ELR (cell line): ENCODE measurements around the gene HSPA8.
"Not testable (repeated sequence)": the region's sequence is repeated elsewhere in the genome, so short reads cannot be mapped to it uniquely, and the experiment has no call there.

Experiments used
- DNase-seq: peaks from one replicate; pipeline ENCODE4 v3.0.0-alpha.2; 2015; ENCODE audit warnings: low read depth

HSPA8 gene

GRCh38 chr11:123072332-123072761 is 10.4 kb upstream of the HSPA8 start:
- DNase-seq = no peak

DNA sequence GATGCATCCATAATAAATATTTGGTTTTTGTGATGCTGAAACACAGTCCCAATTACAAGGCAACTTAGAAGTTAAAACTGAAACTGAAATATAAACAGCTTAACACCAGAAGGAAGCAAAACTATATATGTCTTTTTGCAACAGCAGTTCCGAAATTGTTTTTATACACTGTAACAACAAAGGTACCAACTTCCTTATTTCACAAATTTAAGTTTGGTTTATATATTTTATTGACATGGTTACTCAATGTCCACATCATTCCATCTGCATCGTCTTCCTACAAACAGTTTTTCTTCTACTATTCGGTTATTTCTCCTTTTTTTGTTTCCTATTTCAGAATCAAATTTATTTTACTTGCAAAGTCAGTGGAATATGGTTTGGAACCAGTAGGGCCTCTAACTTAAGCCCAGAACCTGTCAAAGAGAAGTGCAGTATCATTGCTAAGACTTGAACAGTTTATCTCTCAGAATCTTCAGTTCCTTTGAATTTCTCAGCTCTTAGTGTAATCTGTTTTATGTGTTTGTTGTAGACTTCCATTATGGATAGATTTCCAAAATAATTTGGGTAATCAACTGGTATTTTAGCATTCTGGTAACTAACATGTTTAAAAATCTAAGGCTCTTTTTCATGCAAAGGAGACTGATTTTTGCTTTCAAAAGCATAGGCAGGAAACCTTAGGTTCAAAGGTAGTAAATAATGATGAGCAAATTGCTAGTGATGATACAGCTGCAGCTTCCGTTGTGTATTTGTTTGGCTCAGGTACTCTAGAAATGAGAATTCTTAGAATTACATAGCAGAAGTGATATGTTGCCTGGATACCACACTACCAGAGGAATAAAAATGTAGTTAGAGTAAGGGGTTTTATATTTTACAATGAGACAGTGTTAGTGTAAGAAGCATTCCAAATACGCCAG is 8.2 kb upstream of the HSPA8 start:
- DNase-seq = no peak

DNA sequence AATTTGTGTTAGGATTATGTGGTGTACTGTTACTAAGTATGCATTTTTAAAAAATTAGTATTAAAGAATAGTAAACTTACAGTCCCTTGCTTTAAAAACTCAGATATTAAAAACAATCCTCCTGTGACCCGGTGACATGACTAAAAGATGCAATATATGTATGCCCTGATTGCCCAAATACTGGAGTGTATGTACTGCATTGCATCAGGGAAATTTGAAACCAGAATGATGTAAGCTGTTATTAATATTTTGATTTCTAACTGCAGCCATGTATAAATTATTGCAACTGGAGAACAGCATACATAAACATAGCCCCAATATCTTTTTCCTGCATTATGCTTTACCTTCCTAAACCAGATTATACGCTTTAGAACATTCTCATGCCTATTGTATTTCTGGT is 3.7 kb upstream of the HSPA8 start:
- DNase-seq = no peak

DNA sequence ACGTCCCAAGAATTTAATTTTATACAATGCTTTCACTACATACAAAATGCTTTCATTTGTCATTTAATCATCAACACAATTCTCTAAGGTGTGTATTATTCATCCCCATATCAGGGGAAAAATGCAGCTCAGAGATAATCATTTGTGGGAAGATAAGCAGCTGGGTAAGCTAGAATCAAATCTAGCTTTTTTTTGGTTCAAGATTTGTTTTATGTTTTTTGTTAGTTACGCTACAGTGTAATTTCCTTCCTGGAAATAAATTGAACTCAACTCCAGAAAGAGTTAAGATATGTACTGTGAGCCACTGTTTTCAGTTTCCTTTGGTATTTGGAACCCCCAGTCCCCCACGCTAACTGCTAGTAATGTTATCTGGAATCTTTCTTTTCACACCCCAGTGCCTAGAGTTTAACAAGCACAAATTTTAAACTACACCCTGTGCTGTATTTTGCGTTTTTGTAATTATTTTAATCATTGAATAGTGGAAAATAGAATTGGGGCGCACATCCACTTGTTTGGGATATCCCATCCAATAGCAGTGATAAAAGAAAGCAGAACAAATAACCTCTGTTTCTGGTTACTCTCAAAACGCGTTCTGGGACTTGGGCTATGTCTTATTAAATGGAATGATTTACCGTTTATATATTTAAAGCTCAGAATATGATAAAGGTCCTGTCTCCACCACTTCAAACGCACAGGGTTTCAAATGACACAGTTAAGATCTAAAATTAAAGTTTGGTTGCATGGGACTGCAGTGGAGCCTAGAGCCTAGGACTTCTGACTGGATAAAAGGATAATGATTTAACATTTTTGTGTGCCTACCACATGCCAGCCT is 2.1 kb upstream of the HSPA8 start:
- DNase-seq = no peak

GRCh38 chr11:123062892-123063825 is 1.2 kb upstream of the HSPA8 start:
- peak; percentile 77 for DNase-seq

GRCh38 chr11:123062158-123062891 is 389 bp upstream of the HSPA8 start:
- DNase-seq = peak; percentile 99

- DNase-seq = peak; percentile 33
These were observed 1.5 kb downstream of the HSPA8 start for GRCh38 chr11:123060277-123061000.

GRCh38 chr11:123059041-123059920 is 2.7 kb downstream of the HSPA8 start:
- DNase-seq = not testable (repeated sequence)

GRCh38 chr11:123057661-123058305 is 4.2 kb downstream of the HSPA8 start:
- peak; percentile 29 for DNase-seq

DNA sequence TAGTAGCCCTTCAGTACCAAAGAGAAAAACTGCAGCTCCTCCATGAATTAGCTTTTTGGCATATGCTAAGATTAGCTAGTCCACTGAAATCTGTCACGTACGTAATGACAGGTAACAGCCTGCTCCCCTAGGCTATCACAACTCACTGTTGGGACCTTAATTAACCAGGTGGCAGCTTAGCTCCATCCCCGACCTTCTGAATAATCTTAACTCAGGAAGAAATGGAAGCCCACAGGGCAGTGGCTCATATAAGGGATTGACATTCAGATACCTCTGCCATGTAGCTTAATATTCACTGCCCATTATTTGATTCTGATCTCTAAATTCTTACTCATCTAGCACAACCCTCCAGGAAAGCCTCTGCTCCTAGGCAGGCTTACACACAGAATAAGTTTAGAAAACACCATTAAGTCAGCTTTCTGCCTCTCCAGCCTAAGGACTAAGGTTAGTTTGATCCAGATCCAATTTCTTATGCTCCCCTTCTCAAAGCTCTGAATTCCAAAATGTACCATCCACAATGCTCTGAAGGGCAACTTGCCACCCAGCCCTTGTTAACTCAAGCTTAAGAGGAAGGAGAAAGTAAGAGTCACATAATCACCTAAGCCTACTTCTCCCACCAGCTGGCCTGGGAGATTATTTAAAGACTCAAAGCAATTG is 5.0 kb downstream of the HSPA8 start:
- no peak for DNase-seq

GRCh38 chr11:123055191-123055901 is 6.6 kb downstream of the HSPA8 start:
- DNase-seq = peak; percentile 37

GRCh38 chr11:123054301-123055065 is 7.5 kb downstream of the HSPA8 start:
- DNase-seq = peak; percentile 87

- no peak for DNase-seq
These were observed 8.8 kb downstream of the HSPA8 start for GRCh38 chr11:123052901-123053721.

DNA sequence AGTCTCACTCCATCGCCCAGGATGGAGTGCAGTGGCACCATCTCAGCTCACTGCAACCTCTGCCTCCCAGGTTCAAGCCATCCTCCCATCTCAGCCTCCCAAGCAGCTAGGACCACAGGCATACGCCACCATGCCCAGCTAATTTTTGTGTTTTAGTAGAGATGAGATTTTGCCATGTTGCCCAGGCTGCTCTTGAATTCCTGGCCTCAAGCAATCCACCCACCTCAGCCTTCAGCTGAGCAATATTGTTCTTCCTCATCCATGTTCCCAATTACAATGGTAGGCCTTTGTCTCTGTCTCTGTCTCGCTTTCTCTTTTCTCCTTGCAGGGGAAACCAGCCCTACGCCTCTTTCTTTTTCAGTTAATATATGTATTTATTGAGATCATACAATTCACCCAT is 10.3 kb downstream of the HSPA8 start:
- DNase-seq = no peak

GRCh38 chr11:123051146-123051545 is 10.8 kb downstream of the HSPA8 start:
- DNase-seq = no peak

GRCh38 chr11:123047947-123048293 is 14.0 kb downstream of the HSPA8 start:
- DNase-seq = no peak
